Cardiac fibroblast (primary cell): ENCODE data around the gene MAST3.
"Not testable (repeated sequence)": the region's sequence is repeated elsewhere in the genome, so short reads cannot be mapped to it uniquely, and the experiment has no call there.

Experiments used
- DNase-seq, 2 donors: peaks; one replicate each; pipeline versions ENCODE4 v3.0.0 to v3.0.0-alpha.2; 2010; ENCODE audit warnings: low read depth in 2 of 2
- H3K4me3 ChIP-seq, 2 donors: replicated peaks in 1 of 2; 1 replicate in 1 of 2; 2 replicates in 1 of 2; pipeline ENCODE4 v1.5.1; 2011; ENCODE audit warnings: low read depth in 2 of 2, low read length in 2 of 2, mild to moderate bottlenecking in 2 of 2, moderate library complexity in 1 of 2
- TF ChIP-seq, protein P1 (sequence below): IDR thresholded peaks from one replicate; pipeline ENCODE4 v1.5.1; 2011; ENCODE audit warnings: low read depth, mild to moderate bottlenecking, low read length, inconsistent platforms

Gene MAST3

DNA sequence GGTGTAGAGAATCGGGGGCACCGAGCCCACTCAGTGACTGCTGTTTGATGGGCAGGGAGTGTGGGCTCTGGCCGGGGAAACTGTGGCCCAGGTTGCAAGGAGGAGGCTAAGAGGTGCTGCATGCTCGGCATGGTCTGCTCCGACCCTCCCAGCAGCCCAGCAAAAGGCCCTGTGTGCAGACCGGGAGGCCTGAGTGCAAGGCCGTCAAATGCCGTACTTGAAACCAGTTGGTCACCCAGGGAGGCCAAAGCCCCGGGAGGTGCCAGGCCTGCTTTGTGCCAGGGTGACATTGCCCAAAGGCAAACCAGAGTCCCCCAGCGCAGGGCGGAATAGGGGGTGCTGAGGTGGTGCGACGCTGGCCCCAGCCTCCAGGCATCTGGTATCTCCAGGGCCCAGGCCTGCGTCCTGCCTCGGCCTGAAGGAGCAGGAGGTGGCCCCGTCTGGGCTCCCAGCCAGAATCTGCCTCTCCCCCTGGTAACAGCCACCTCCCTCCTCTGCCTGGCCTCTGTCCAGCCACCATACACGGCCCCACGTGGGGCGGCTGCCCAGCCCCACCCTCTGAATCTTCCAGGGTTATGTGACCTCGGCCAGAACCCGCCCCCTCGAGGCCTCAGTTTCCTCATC is 59.4 kb downstream of the MAST3 start:
- TF ChIP-seq, protein P1, sequence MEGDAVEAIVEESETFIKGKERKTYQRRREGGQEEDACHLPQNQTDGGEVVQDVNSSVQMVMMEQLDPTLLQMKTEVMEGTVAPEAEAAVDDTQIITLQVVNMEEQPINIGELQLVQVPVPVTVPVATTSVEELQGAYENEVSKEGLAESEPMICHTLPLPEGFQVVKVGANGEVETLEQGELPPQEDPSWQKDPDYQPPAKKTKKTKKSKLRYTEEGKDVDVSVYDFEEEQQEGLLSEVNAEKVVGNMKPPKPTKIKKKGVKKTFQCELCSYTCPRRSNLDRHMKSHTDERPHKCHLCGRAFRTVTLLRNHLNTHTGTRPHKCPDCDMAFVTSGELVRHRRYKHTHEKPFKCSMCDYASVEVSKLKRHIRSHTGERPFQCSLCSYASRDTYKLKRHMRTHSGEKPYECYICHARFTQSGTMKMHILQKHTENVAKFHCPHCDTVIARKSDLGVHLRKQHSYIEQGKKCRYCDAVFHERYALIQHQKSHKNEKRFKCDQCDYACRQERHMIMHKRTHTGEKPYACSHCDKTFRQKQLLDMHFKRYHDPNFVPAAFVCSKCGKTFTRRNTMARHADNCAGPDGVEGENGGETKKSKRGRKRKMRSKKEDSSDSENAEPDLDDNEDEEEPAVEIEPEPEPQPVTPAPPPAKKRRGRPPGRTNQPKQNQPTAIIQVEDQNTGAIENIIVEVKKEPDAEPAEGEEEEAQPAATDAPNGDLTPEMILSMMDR, result no peak
- no peak overlapping the region for H3K4me3 ChIP-seq
- DNase-seq, result peak; percentile 88 to 95

GRCh38 chr19:18157465-18158063 is 60.0 kb downstream of the MAST3 start:
- TF ChIP-seq, protein P1, result no peak
- no peak overlapping the region for H3K4me3 ChIP-seq
- no peak for DNase-seq

DNA sequence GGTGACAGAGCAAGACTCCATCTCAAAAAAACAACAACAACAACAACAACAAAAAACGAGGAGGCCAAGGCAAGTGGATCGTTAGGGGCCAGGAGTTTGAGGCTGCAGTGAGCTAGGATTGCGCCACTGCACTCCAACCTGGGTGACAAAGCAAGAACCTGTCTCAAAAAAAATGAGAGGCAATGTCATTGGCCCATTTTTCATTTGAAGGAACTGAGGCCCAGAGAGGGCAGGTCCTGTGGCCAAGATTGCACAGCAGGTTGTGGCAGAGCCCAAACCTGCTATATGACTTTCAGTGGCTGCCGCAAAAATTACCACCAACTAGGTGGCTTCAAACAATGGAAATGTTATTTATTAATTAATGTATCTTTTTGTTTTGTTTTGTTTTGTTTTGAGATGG is 60.9 kb downstream of the MAST3 start:
- TF ChIP-seq, protein P1, result no peak
- H3K4me3 ChIP-seq, result no peak overlapping the region
- no peak for DNase-seq

- not testable (repeated sequence) for DNase-seq, H3K4me3 ChIP-seq
These were observed 61.6 kb downstream of the MAST3 start for GRCh38 chr19:18159059-18159616.

DNA sequence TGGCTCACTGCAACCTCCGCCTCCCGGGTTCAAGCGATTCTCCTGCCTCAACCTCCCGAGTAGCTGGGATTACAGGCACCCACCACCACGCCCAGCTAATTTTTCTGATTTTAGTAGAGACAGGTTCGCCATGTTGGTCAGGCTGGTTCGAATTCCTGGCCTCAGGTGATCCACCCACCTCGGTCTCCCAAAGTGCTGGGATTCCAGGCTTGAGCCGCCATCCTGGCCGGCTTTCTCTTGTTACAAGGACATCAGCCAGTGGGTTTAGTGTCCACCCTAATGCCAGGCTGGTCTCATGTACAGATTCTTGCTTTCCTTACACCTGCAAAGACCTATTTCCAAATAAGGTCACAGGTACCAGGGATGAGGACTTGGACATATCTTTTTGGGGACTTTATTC is 62.2 kb downstream of the MAST3 start:
- TF ChIP-seq, protein P1, result no peak

DNA sequence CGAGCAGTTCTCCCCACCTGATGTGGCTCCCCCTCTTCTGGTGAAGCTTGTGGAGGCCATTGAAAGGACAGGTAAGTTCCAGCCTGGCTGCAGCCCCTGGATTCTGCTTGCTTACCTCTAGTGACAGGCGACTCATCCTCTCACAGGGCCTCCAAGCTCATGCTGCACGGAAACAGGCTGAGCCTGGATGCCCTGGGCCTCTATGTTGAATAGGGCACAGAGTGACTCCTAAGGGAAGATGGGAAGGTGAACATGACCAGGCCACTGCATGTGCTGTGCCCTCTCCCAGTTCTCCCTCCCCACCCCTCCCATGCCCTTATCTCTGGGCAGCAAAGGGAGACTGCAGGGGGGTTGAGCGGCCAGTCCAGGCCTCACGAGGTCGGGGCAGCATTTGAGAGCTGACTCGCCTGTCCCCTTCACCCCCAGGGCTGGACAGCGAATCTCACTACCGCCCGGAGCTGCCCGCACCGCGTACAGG is 63.0 kb downstream of the MAST3 start:
- DNase-seq, result no peak
- TF ChIP-seq, protein P1, result no peak
- H3K4me3 ChIP-seq, result no peak overlapping the region

More for the DNA sequence above, 62.2 kb downstream of the MAST3 start:
- no peak for DNase-seq
- no peak overlapping the region for H3K4me3 ChIP-seq

- peak; percentile 48 to 71 for DNase-seq
- TF ChIP-seq, protein P1, result peak; percentile 30
- H3K4me3 ChIP-seq, result peak overlapping the region; percentile 17 to 21
These were observed 63.5 kb downstream of the MAST3 start for GRCh38 chr19:18160971-18161635.
